ENCODE measurements around the gene MATCAP1. TPM values are rescaled to one million over a fixed set of nuclear protein-coding genes. Genes with fewer than 3 reads are reported as not detected.
A peak's percentile ranks its signal among the peaks of the same experiment; 100 is the strongest.

MATCAP1 gene
- total RNA-seq, 1 donor from 2014 or later: 7.7 TPM

DNA sequence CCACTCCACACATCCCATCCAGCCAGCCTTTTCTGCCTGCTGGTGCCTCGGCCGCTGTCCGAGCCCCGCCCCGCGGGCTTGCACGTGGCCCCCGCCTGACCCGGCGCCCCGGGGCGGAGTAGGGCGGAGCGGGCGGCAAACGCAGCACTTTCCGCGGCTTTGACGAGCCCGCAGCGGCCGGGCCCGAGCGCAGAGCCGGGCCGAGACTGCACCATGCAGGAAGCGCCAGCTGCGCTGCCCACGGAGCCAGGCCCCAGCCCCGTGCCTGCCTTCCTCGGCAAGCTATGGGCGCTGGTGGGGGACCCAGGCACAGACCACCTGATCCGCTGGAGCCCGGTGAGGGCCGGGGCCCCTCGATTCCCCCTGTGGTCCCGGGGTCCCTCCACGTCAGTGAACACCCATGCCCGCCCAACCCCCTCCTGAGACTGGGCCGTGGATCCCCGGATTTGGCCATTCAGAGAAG, 19.1 kb downstream of the MATCAP1 start, which contains the start of gene HSF4:
TSS of gene HSF4 (plus strand) at position 147 of the 463 bp plus-strand sequence. CDS start at position 214, 67 bp downstream.
- intact Hi-C loops (cut with DNase I): no loop called here
- DNase-seq (peak; percentile 86), ATAC-seq (ENCODE audit: poor library complexity) (peak; percentile 53)

DNA sequence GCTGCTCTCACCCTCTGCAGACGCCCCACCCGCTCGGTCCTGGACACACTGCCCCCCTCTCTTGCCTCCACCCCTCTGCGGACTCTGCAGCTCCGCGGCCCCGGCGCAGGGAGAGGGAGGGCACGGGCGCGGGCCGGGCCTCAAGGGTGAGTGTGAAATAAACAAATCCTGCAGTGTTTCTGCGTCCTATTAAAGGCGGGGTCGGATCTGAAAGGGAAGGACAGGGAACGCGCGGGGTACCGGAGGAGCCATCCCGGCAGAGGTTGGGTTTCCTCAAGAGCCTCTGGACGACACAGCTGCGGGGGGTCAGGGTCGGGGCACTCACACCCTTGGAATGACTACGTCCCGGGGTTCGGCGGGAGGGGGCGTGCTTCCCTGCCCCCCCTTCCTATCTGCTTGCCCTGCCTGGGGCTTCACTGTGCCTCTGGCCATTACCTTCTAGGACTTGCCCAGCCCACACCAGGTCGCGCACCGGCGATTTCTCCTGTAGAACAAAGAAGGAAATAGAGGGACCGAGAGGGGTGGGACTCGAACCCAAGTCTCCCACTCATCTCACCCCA, 19.7 kb downstream of the MATCAP1 start:
- ATAC-seq (ENCODE audit: poor library complexity) (peak; percentile 7), DNase-seq (peak; percentile 55)
- intact Hi-C loops (cut with DNase I): no loop called here

DNA sequence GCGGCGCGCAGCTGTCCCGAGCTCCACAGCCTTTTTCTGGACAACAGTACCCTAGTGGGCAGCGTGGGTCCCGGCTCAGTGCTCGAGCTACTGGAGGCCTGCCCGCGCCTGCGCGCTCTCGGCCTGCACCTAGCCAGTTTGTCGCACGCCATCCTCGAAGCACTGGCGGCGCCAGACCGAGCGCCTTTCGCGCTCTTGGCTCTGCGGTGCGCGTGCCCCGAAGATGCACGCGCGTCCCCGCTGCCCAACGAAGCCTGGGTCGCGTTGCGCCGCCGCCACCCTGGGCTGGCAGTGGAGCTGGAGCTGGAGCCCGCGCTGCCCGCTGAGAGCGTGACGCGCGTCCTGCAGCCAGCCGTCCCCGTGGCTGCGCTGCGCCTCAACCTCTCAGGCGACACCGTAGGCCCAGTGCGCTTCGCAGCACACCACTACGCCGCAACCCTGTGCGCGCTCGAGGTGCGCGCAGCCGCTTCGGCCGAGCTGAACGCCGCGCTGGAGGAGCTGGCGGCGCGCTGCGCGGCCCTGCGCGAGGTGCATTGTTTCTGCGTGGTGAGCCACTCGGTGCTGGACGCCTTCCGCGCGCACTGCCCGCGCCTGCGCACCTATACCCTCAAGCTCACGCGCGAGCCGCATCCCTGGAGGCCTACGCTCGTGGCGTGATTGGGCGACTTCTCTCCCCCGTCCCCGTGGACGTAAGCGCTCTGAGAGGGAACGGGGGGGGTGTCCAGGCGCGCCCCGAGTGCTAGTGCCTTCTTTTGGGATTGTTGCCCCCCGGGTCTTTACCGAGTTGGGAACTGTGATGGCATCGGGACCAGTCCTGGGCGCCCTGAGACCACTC, 20.4 kb downstream of the MATCAP1 start:
- ATAC-seq (ENCODE audit: poor library complexity): peak; percentile 51
- peak; percentile 84 for DNase-seq
- intact Hi-C loops (cut with DNase I): no loop called here

DNA sequence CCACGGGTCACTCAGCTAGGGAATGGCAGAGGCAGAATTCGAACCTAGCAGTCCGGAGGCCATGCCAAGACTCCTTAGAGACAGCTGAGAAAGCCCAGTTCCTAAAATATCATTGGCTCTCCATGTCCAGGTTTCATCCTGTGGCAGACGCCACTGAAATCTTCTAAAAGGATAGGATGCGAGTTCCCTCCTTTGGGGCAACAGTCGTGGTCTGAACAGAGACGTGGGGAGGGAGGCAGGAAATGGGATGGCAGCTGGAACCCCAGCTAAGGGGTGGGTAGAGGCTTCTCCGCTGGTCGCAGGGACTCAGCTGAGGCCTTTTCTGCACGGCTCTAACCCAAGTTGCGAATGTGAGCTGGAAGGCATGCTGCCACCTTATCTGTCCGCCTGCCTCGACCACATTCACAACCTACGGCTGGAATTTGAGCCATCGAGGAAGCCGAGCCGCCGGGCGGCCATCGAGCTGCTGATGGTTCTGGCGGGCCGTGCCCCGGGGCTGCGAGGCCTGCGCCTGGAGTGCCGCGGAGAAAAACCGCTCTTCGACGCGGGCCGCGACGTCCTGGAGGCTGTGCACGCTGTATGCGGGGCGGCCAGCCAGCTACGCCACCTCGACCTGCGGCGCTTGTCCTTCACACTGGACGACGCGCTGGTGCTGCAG, 21.1 kb downstream of the MATCAP1 start:
- DNase-seq (no peak), ATAC-seq (ENCODE audit: poor library complexity) (no peak)
- intact Hi-C loops (cut with DNase I): no loop called here

DNA sequence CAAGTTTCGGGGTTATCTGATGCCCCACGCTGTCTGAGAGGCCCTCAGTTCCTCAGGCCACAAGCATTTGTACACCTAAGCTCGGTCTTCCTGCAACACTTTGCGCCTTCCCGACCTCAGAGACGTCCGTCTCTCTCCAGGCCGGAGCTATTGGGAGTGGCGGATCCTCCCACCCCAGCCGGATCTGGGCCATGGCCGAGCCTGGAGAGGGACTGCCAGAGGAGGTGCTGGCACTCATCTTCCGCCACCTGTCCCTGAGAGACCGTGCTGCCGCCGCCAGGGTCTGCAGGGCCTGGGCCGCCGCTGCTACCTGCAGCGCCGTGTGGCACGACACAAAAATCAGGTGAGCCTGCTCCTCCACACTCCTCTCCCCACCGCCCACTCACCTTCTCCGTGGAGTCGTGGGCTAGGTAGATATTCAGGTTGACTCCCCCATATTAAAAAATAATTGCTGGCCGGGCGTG, 22.1 kb downstream of the MATCAP1 start:
- peak; percentile 69 for DNase-seq

DNA sequence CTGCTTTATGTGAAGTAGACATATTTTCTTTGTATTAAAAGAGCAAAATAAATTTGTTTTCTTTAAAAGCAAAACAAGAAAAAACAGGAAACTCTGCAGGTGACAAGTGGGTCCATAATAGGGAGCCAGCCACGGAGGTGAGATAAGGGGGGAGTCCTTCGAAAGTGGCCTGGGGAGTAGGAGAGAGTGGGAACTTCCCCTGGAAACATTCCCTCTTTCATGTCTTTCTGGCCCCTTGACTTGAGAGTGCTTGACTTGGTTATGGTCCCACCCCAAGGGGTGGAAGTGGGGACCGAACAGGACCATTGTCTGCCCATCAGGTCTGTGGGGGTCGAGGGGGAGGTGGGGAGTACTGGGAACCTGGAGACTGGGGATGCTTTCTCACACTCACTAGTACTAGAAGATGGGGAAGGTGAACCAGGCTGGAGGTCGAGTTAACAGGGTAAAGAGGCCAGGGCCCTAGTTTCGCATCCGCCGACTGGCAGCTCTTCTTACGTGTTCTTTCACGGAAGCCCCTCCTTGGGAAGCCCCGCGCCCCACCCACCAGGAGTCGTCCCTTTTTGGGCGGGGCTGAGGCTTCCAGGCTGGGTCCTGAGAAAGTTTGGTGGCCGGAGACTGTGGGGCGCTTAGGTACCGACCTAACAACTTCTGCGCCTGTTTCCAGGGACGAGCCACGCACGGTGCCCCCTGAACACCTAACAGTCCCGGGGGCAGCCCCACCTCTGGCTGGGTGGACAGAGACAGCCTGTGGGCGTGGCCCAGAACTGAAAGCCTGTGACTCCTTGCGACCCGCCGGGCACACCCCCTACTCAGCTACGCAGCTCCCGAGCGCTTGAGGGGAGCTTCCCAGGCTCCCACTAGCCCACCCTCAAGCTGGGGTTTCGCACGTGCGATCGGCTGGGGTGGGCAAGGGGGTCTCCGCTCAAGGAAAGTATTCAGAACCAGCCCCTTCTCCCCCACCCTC, 24.8 kb downstream of the MATCAP1 start:
- intact Hi-C loops (cut with DNase I): no loop called here
- DNase-seq (peak; percentile 70), ATAC-seq (ENCODE audit: poor library complexity) (no peak)

More for the DNA sequence above, 22.1 kb downstream of the MATCAP1 start:
- intact Hi-C loops (cut with DNase I): no loop called here
- ATAC-seq (ENCODE audit: poor library complexity): peak; percentile 24

DNA sequence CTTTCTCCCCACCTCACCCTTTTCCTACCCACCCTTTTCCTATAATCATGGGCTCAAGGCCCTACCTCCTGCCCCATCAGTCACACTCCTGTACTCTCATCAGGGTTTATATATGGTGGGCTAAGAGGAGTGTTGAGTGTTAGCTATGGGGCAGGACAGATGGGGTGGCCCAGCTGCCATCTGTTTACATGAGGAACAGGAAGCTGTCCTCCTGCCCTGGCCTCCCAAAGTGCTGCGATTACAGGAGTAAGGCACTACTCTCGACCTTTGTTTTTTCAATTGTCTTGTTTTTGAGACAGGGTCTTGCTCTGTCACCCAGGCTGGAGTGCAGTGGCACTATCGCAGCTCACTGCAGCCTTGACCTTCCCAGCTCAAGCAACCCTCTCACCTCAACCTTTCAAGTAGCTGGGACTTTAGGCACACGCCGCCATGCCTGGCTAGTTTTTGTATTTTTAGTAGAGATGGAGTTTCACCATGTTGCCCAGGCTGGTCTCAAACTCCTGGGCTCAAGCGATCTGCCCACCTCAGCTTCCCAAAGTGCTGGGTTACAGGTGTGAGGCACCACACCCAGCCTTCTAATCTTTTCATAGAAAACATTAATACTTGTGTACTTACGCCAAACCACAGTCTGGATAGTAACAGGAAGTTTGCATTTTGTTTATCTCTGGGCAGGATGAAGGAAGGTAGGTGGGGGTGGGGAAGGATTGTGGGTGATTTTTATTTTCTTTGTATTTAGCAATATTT, 25.7 kb downstream of the MATCAP1 start:
- no peak for DNase-seq
- intact Hi-C loops (cut with DNase I): loop anchor here (2.0 kb wide), 1 partner anchor 33 kb away; the partner anchor contains the start of gene EXOC3L1
- no peak for ATAC-seq (ENCODE audit: poor library complexity)

DNA sequence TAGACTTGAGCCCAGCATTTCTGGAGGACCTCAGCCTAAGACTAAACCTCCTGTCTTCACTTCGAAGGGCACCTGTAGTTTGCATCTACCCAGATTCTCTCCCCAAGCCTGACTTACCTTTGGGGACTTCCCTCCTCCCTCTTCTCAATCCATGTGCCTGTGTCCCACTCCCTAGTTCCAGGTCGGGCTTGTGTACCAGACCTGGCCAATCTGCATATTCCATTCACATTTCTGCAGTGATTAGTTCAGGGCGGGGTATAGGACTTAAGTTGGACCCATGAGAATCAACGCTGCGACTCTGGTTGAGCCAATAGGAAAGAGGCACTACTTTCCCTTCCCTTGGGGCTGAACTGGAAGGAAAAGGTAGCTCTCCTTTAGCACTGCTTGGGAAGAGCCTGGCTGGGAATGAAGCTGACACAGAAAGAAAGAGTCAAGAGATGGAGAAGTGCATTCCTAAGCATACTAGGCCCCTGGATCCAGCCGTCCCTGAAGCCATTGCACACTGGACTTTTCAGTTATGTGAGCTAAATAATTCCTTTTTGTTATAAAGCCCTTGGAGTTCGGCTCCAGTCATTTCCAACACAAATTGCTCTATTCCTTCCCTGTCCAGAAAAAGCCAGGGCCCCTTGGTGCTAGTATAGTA, 26.5 kb downstream of the MATCAP1 start:
- ATAC-seq (ENCODE audit: poor library complexity) (no peak), DNase-seq (no peak)
- intact Hi-C loops (cut with DNase I): loop anchor here (2.0 kb wide), 1 partner anchor 34 kb away; the partner anchor contains the start of gene EXOC3L1

DNA sequence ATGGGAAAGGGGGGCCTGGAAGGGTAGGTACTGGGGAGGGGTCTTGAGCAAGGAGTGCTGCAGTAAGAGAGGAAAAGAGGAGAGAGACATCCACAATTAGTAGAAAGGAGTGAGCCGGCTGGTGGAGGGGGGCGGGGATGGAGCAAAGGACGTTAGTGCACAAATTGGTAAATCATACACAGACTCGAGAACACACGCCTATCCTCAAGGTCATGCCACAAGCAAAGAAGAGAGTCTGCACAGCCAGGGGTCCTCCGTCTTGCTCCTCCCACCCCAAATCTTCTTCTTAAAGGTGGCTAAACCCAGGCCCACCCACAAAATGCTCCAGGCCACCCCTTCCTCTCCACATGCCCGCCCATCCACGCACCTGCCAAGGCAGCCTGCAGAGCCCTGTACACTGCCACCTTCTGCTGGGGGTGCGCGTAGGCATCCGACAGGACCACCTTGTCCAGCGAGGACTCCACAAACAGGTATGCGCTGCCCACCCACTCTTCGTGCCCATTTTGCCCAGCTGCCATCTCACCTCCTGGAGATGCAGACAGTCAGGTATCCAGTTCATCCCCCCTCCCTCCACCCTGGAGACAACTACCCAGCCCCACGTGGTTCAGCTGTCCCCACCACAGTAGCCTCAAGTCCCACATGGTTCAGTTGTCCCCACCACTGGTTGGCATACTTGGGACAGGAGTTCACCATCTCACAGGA, 27.5 kb downstream of the MATCAP1 start:
- ATAC-seq (ENCODE audit: poor library complexity) (no peak), DNase-seq (peak; percentile 46)
- intact Hi-C loops (cut with DNase I): loop anchor here (2.0 kb wide), 1 partner anchor 35 kb away; the partner anchor contains the start of gene EXOC3L1

DNA sequence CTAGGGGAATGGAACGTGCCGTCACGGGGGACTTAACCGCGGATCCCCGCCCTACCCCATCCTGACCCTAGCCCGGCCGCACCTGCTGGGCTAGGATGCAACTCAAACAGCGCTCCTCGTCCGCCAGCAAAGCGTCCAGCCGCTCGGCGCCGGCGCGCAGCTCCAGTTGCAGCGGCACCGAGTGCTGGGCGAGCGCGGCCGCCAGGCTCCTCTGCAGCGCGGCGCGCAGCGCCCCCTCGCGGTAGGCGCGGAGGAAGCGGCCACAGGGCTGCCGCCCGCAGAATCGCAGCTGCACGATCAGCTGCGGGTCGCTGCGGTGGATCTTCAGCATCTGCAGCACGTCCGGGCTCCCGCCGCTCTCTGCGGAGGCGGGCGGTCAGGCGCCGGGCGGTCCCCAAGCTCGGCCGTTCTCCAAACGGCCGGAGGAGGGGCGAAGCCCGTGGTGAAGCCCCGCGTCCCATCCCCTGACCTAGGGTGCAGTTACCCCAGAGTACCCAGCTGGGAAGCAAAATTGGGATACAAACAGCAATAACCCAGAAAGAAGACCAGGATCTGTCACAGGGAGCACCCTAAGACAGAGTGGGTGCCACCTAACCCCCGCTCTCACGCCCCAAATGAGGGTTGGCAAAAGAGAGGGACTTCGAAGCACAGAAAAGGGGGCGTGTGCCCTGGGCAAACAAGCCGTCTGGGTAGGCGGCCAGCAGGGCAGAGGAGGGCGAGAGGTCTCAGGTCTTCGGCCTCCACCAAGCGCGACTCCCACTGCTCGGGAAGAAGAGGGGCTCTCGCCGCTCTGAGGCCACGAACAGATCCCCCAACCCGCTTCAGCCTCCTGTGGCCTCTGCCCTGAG, 28.2 kb downstream of the MATCAP1 start:
- DNase-seq: peak; percentile 88
- intact Hi-C loops (cut with DNase I): loop anchor here (2.0 kb wide), 2 partner anchors 35 to 177 kb away; partner anchors contain the start of gene EXOC3L1
- ATAC-seq (ENCODE audit: poor library complexity): peak; percentile 66

DNA sequence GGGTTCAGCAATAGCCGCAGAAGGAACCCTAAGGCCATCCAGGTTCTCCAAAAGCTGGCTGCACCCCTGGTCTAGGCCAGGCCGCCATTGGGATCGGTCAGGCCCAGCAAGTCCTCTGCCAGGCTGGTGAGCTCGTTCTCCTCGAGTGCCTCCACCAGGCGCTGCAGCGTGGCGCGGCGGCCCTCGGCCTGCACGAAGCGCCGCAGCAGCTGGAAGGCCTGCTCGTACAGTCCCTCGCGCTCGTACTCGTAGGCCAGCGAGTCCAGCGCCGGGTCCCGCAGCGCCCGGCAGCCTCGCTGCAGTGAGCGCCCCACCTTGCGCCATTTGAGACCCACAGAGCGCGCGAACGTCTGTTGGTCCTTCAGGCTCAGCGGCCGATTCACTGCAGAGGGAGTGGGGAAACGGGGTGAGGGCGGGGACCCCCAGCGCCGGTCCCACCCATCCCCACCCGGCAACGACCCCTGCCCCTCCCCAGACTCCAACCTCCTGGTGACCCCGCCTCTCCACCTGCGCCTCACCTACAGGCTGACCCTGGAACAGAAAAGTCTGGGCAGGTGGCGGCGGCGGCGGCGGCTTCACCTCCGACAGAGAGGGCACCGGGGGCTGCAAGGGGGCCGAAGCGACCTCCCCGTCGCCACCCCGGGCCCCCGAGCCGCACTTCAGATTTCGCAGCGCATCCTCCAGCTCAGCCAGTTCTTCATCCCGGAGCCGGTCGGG, 29.0 kb downstream of the MATCAP1 start:
- intact Hi-C loops (cut with DNase I): loop anchor here (2.0 kb wide), 1 partner anchor 176 kb away; no protein-coding TSS in a partner anchor
- DNase-seq (peak; percentile 46), ATAC-seq (ENCODE audit: poor library complexity) (no peak)

DNA sequence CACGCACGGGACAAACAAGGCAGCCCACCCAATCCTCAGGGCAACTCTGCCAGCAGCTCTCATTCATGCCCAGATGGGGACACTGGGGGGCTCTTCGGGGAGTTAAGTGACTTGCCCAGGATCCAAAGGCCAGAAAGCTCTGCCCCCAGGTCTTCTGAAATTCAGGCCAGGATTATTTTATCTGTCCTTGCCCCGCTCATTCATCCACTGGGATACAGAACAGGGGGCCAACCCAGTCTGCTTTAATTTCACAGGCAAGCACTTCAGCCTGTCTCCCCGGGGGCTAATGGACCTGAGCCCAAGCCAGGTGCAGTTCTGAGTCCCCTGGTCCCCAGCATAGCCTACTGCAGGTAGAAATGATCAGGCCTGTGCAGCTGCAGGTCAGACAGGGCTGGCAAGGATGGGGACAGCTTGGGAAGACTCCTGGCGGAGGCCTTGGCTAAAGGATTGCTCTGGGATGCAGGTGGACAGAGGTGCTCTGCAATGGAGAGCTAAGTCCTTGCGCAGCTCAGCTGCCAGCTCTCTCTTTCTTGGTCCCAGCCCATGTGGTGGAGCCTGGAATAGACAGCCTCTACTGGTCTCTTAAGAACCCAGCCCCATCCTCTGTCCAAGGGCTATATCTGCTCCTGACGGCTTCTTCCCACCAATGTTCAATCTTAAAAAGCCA, 32.2 kb downstream of the MATCAP1 start:
- no peak for DNase-seq
- no peak for ATAC-seq (ENCODE audit: poor library complexity)
- intact Hi-C loops (cut with DNase I): no loop called here

DNA sequence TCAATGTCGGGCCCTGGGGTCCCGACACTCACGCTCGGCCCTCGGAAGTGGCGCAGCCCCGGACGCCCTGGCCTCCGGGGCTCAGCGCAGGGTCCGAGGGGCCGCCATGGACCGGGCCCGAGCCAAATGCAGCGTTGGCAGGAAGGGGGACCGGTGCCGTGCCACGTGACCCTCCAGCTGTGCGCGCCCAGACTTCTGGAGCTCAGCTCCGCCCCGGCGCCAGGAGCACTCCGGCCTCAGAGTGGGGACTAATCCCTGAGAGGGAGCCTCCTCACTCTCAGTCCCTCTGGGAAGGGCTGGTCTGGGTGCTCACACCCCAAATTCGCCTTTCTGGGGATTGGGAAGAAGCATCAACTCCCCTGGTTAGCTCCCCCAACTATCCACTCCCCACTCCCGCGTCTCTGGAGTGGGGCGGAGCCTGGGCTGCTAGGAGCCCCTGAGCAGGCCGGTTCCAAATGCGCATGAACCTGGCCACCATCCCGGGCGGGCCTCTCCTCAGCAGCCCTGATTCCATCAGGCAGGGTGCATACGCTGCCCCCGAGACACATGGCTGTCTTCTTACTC, 32.8 kb downstream of the MATCAP1 start, which contains the start of gene B3GNT9:
TSS of gene B3GNT9 (minus strand) at position 166 of the 564 bp plus-strand sequence. CDS start 513 bp downstream, outside the sequence.
- peak; percentile 88 for DNase-seq
- peak; percentile 85 for ATAC-seq (ENCODE audit: poor library complexity)
- intact Hi-C loops (cut with DNase I): no loop called here

All from Right ventricle myocardium superior (tissue), 1 donor.